Measurements from ENCODE around the gene ST3GAL6. TPM values are rescaled to one million over a fixed set of nuclear protein-coding genes. Genes with fewer than 3 reads are reported as not detected.

Gene ST3GAL6
- total and polyA plus RNA-seq, 2 of the 13 experiments (the other 11 are each of a cell fraction or from before 2014, with no cell fraction given), result 17.5 to 23.2 TPM

GRCh38 chr3:98812851-98813374 lies 49.8 kb downstream of the ST3GAL6 start (continued):
- no peak for TF ChIP-seq PCBP2 (optimal IDR thresholded peaks at IDR 0.05; ENCODE audit: low read depth, low read length, poor library complexity, severe bottlenecking)
- no peak for TF ChIP-seq TSC22D2 (CRISPR knock-in tag; IDR thresholded peaks at IDR 0.05; ENCODE audit: borderline replicate concordance)
- peak; percentile 55 for TF ChIP-seq SMC3 (IDR thresholded peaks at IDR 0.05; ENCODE audit: low read length)
- no peak for TF ChIP-seq TCF7L2 (IDR thresholded peaks at IDR 0.05; ENCODE audit: low read depth, low read length)
- peak; percentile 54; the same call in 1 of the 2 replicates for TF ChIP-seq SOX13 (IDR thresholded peaks at IDR 0.05)
- peak in 1 of 2 experiments; percentile 84; a peak in 2 of 4 replicates for TF ChIP-seq SOX13 (CRISPR knock-in tag; conservative IDR thresholded peaks at IDR 0.05 in 1 of 2, IDR thresholded peaks at IDR 0.05 in 1 of 2)
- peak; percentile 81; the same call in 1 of the 2 replicates for TF ChIP-seq KDM1A (CRISPR knock-in tag; IDR thresholded peaks at IDR 0.05)
- TF ChIP-seq SP5 (CRISPR knock-in tag; IDR thresholded peaks at IDR 0.05; ENCODE audit: borderline replicate concordance, low read depth), result peak; percentile 43; the same call in 1 of the 2 replicates
- TF ChIP-seq ZNF83 (CRISPR knock-in tag; IDR thresholded peaks at IDR 0.05; ENCODE audit: borderline replicate concordance), result no peak
- no peak for TF ChIP-seq ZNF572 (CRISPR knock-in tag; IDR thresholded peaks at IDR 0.05)
- TF ChIP-seq CEBPB (IDR thresholded peaks at IDR 0.05; ENCODE audit: borderline replicate concordance, low read depth, low read length), result peak; percentile 92
- TF ChIP-seq MAX (IDR thresholded peaks at IDR 0.05), result 0 out of 2 replicates have a peak, but pooled peaks have one; percentile 24
- TF ChIP-seq SMYD3 (CRISPR knock-in tag; IDR thresholded peaks at IDR 0.05), result peak; percentile 73; the same call in 1 of the 2 replicates
- TF ChIP-seq HNF4A (CRISPR knock-in tag; IDR thresholded peaks at IDR 0.05), result peak; percentile 35; the same call in 1 of the 2 replicates
- no peak for TF ChIP-seq HNRNPH1 (optimal IDR thresholded peaks at IDR 0.05; ENCODE audit: low read depth, low read length)
- no peak for TF ChIP-seq ZNF275 (CRISPR knock-in tag; IDR thresholded peaks at IDR 0.05; ENCODE audit: borderline replicate concordance)
- no peak for TF ChIP-seq IRF9 (CRISPR knock-in tag; IDR thresholded peaks at IDR 0.05; ENCODE audit: borderline replicate concordance)
- TF ChIP-seq ZNF20 (CRISPR knock-in tag; IDR thresholded peaks at IDR 0.05), result no peak
- TF ChIP-seq GPBP1L1 (CRISPR knock-in tag; IDR thresholded peaks at IDR 0.05), result no peak
- TF ChIP-seq GABPB1 (CRISPR knock-in tag; IDR thresholded peaks at IDR 0.05), result peak; percentile 37
- no peak for TF ChIP-seq SRF (IDR thresholded peaks at IDR 0.05; ENCODE audit: low read depth, low read length)
- peak; percentile 46; the same call in 1 of the 2 replicates for TF ChIP-seq ZNF614 (CRISPR knock-in tag; IDR thresholded peaks at IDR 0.05; ENCODE audit: borderline replicate concordance)
- TF ChIP-seq ZMYM3 (CRISPR knock-in tag; IDR thresholded peaks at IDR 0.05), result peak; percentile 68
- 0 out of 2 replicates have a peak, but pooled peaks have one; percentile 29 for TF ChIP-seq GFI1 (CRISPR knock-in tag; IDR thresholded peaks at IDR 0.05; ENCODE audit: borderline replicate concordance)
